ENCODE measurements around the gene ZNF532.

DNA sequence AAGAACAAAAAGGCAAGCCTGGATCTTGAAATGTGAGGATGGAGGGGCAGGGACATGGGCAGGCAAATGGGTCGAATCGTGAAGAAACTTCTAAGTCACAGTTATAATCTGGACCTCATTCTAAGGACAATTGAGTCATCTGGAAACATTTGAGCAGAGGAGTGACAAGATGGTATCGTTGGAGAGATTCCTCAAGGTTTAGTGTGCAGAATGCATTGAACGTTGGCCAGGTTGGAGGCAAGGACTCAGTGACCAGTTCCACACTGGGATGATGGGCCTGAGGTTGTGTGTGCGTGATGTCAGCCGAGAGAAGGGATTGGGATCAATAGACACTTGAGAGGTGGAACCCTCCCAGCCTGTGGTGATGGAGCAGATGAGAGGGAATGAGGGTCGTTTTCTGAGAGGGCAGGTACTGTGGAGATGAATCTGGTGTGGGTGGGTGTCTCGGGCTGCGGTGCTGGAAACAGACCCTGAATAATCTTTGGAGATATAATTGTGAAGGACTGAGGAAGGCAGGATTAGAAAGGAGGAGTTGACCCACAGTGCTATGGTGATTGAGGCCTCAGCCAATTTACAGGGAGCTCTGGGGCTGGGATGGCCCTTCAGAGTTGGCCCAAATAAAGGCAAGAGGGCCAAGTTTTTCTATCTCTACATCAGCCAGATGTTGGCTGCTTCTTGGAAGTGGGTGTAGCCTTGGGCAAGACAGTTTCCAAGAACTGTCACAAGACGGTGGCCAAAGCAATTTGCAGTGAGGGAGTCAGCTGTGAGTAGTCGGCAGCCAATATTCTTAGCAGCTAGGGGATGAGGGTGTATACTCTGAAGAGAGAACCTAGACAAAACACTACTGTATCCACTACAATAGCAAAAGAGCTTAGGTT, 5.8 kb upstream of the ZNF532 start:
- TF ChIP-seq, protein P1, sequence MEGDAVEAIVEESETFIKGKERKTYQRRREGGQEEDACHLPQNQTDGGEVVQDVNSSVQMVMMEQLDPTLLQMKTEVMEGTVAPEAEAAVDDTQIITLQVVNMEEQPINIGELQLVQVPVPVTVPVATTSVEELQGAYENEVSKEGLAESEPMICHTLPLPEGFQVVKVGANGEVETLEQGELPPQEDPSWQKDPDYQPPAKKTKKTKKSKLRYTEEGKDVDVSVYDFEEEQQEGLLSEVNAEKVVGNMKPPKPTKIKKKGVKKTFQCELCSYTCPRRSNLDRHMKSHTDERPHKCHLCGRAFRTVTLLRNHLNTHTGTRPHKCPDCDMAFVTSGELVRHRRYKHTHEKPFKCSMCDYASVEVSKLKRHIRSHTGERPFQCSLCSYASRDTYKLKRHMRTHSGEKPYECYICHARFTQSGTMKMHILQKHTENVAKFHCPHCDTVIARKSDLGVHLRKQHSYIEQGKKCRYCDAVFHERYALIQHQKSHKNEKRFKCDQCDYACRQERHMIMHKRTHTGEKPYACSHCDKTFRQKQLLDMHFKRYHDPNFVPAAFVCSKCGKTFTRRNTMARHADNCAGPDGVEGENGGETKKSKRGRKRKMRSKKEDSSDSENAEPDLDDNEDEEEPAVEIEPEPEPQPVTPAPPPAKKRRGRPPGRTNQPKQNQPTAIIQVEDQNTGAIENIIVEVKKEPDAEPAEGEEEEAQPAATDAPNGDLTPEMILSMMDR (IDR thresholded peaks at IDR 0.05), result no peak
- no peak for TF ChIP-seq POLR2AphosphoS5 (IDR thresholded peaks at IDR 0.05; ENCODE audit: low read depth, low read length)
